ENCODE measurements around the gene EEFSEC. TPM values are rescaled to one million over a fixed set of nuclear protein-coding genes. Genes with fewer than 3 reads are reported as not detected.

EEFSEC gene
- total RNA-seq, 1 donor from 2014 or later = 6.1 TPM

DNA sequence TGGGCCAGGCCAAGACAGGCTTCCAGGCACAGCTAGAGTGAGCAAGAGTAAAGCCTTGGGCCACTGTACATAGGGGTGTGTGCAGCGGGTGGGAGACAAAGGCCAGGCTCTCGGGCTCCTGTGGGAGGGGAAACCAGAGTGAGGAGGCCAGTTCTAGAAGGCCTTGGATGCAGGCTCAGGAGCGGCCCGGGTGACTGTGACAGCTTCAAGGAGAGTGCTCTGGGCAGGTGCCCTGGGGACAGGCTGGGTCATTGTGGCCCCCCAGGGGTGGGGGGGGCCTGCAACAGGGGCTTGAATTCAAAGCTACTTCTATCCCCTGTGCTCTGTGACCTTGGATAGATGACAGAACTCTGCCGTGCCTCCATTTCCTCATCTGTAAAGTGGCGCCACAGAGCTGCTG lies 204.3 kb downstream of the EEFSEC start:
- Histone ChIP-seq H3K4me3 (ENCODE audit: insufficient read depth, low read depth, low read length) (no peak overlapping the region), H3K27ac (ENCODE audit: low read depth, low read length) (no peak overlapping the region), H3K9ac (ENCODE audit: low read length) (no peak overlapping the region), H2AFZ (ENCODE audit: low read depth, low read length) (no peak overlapping the region), H3K36me3 (ENCODE audit: insufficient read depth, low read length) (no peaks in the 10 kb centered on the region), H3K27me3 (ENCODE audit: insufficient read depth, low read length) (peaks cover 5% of the 10 kb centered on the region), H3K79me2 (ENCODE audit: insufficient read depth, low read length) (no peaks in the 10 kb centered on the region), H3K9me3 (ENCODE audit: insufficient read depth, low read depth, low read length) (no peaks in the 10 kb centered on the region), H3K4me1 (ENCODE audit: insufficient read depth, low read length) (peaks cover 11% of the 10 kb centered on the region), H4K20me1 (ENCODE audit: insufficient read depth, low read length) (peaks cover 21% of the 10 kb centered on the region), H3K4me2 (ENCODE audit: low read length) (no peak overlapping the region)
- no peak for TF ChIP-seq EZH2 (IDR thresholded peaks at IDR 0.05; ENCODE audit: insufficient read depth, low read length)
- no peak for TF ChIP-seq CTCF (IDR thresholded peaks at IDR 0.05; ENCODE audit: insufficient read depth, low read depth, low read length)
- Mint-ChIP-seq H3K4me1 (ENCODE audit: low read depth, unreplicated experiment) (peaks cover 17% of the 10 kb centered on the region), H3K4me3 (ENCODE audit: unreplicated experiment) (no peak overlapping the region), H3K27ac (ENCODE audit: unreplicated experiment) (no peak overlapping the region), H3K9me3 (ENCODE audit: unreplicated experiment) (no peaks in the 10 kb centered on the region), H3K36me3 (ENCODE audit: low read depth, unreplicated experiment) (no peaks in the 10 kb centered on the region), H3K27me3 (ENCODE audit: low read depth, unreplicated experiment) (peaks cover 5% of the 10 kb centered on the region)
- DNase-seq (ENCODE audit: low read depth) (no peak), FAIRE-seq (no peak)

DNA sequence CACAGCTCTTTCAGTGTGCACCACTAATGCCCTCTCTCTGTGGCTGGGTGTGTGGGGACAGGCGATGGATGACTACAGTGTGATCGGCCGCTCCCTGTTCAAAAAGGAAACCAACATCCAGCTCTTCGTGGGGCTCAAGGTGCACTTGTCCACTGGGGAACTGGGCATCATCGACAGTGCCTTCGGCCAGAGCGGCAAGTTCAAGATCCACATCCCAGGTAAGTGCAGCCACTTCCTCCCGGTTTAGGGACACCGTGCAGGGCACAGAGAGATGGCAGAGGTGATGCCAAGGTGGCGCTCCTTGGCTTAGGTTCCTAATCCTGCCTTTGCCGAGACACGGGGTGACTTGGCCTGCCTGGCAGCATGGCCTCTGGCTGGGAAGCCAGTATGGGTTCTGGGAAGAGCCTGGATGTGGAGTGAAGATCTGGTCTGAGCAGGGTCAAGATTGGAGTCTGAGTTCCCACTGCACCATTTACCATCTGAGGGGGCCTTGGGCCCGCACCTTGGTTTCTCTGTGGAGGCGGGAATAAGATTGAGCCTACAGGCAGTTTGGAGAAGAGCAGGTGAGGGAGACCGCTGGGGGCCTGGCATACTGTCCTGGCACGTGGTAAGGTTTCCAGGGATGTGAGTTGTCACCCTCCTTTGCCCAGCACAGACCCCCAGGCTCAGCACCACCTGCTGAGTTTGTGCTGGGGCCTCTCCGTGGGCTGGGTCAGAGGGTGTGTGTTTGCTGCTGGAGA lies 205.0 kb downstream of the EEFSEC start:
- H3K9ac ChIP-seq (ENCODE audit: low read length) = no peak overlapping the region
- no peak overlapping the region for H3K4me3 ChIP-seq (ENCODE audit: insufficient read depth, low read depth, low read length)
- H3K4me2 ChIP-seq (ENCODE audit: low read length) = no peak overlapping the region
- no peaks in the 10 kb centered on the region for H3K9me3 ChIP-seq (ENCODE audit: insufficient read depth, low read depth, low read length)
- no peak overlapping the region for H3K27ac ChIP-seq (ENCODE audit: low read depth, low read length)
- H4K20me1 ChIP-seq (ENCODE audit: insufficient read depth, low read length) = peaks cover 24% of the 10 kb centered on the region
- H3K4me1 Mint-ChIP-seq (ENCODE audit: low read depth, unreplicated experiment) = peaks cover 17% of the 10 kb centered on the region
- TF ChIP-seq EZH2 (IDR thresholded peaks at IDR 0.05; ENCODE audit: insufficient read depth, low read length) (no peak), CTCF (IDR thresholded peaks at IDR 0.05; ENCODE audit: insufficient read depth, low read depth, low read length) (no peak)
- no peaks in the 10 kb centered on the region for H3K36me3 Mint-ChIP-seq (ENCODE audit: low read depth, unreplicated experiment)
- H2AFZ ChIP-seq (ENCODE audit: low read depth, low read length) = no peak overlapping the region
- no peaks in the 10 kb centered on the region for H3K79me2 ChIP-seq (ENCODE audit: insufficient read depth, low read length)
- H3K9me3 Mint-ChIP-seq (ENCODE audit: unreplicated experiment) = no peaks in the 10 kb centered on the region
- H3K27me3 Mint-ChIP-seq (ENCODE audit: low read depth, unreplicated experiment) = peaks cover 5% of the 10 kb centered on the region
- no peak overlapping the region for H3K27ac Mint-ChIP-seq (ENCODE audit: unreplicated experiment)
- no peaks in the 10 kb centered on the region for H3K36me3 ChIP-seq (ENCODE audit: insufficient read depth, low read length)
- FAIRE-seq (no peak), DNase-seq (ENCODE audit: low read depth) (no peak)
- no peak overlapping the region for H3K4me3 Mint-ChIP-seq (ENCODE audit: unreplicated experiment)
- peaks cover 7% of the 10 kb centered on the region for H3K27me3 ChIP-seq (ENCODE audit: insufficient read depth, low read length)
- H3K4me1 ChIP-seq (ENCODE audit: insufficient read depth, low read length) = peaks cover 11% of the 10 kb centered on the region

DNA sequence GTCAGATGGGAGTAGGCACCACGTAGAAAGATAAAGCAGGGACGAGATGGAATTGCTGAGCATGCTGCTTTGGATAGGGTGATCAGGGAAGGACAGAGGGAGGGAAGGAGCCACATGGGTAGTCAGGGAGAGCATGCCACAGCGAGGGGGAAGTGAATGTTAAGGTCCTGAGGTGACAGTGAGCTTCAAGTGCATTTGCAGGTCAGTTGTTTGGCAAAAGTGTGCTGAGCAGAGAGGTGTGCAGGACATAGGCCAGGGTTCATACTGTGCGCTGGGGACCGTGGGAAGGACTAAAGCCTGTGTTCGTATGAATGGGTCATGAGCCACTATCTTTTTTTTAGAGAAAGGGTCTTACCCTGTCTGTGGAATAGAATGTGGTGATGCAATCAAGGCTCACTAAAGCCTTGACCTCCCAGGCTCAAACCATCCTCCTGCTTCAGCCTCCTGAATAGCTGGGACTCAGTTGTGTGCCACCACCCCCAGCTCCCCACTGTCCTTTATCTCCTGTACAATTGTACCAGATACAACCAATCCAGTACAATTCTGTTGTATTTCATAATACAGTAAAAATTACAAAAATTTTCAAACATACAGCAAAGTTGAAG lies 205.9 kb downstream of the EEFSEC start:
- TF ChIP-seq EZH2 (IDR thresholded peaks at IDR 0.05; ENCODE audit: insufficient read depth, low read length) = no peak
- no peak for TF ChIP-seq CTCF (IDR thresholded peaks at IDR 0.05; ENCODE audit: insufficient read depth, low read depth, low read length)
- Mint-ChIP-seq H3K4me1 (ENCODE audit: low read depth, unreplicated experiment) (peaks cover 11% of the 10 kb centered on the region), H3K9me3 (ENCODE audit: unreplicated experiment) (no peaks in the 10 kb centered on the region), H3K36me3 (ENCODE audit: low read depth, unreplicated experiment) (no peaks in the 10 kb centered on the region), H3K27ac (ENCODE audit: unreplicated experiment) (no peak overlapping the region), H3K27me3 (ENCODE audit: low read depth, unreplicated experiment) (peaks cover 12% of the 10 kb centered on the region), H3K4me3 (ENCODE audit: unreplicated experiment) (no peak overlapping the region)
- no peaks in the 10 kb centered on the region for H3K79me2 ChIP-seq (ENCODE audit: insufficient read depth, low read length)
- H3K36me3 ChIP-seq (ENCODE audit: insufficient read depth, low read length) = no peaks in the 10 kb centered on the region
- DNase-seq (ENCODE audit: low read depth) (no peak), FAIRE-seq (no peak)
- no peak overlapping the region for H3K27ac ChIP-seq (ENCODE audit: low read depth, low read length)
- peaks cover 8% of the 10 kb centered on the region for H3K4me1 ChIP-seq (ENCODE audit: insufficient read depth, low read length)
- no peak overlapping the region for H3K4me3 ChIP-seq (ENCODE audit: insufficient read depth, low read depth, low read length)
- peaks cover 20% of the 10 kb centered on the region for H4K20me1 ChIP-seq (ENCODE audit: insufficient read depth, low read length)
- peaks cover 7% of the 10 kb centered on the region for H3K27me3 ChIP-seq (ENCODE audit: insufficient read depth, low read length)
- no peak overlapping the region for H3K9ac ChIP-seq (ENCODE audit: low read length)
- H3K4me2 ChIP-seq (ENCODE audit: low read length) = no peak overlapping the region
- no peaks in the 10 kb centered on the region for H3K9me3 ChIP-seq (ENCODE audit: insufficient read depth, low read depth, low read length)
- H2AFZ ChIP-seq (ENCODE audit: low read depth, low read length) = no peak overlapping the region
